Hematopoietic multipotent progenitor cell treated with erythropoietin and hydrocortisone succinate and interleukin-3 and kit ligand, for 4 days (in vitro differentiated cells): ENCODE results near the gene ERC2.
"Not testable (repeated sequence)": the region's sequence is repeated elsewhere in the genome, so short reads cannot be mapped to it uniquely, and the experiment has no call there.

Experiments used
- DNase-seq: peaks from one replicate; pipeline ENCODE4 v3.0.0-alpha.2; 2015

The ERC2 gene

GRCh38 chr3:56054844-56055243, 413.4 kb downstream of the ERC2 start:
- DNase-seq, result no peak

DNA sequence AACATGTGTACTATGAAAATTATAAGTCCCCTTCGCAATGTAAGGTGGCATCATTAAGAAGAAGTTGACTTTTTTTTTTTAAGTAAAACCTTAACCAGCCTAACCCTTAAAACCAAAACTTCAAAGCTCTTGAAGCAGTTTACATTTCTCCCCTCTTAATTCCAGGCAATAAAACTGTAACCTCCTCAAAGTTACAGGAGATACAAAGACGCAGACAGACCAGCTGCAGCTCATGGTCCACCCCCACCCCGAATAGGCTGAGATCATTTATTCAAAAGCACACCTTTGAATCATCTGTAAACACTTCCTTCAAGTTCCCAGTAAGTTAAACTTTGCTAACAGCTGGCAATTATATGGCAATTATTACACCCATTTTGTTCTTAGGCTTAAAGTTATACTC, 414.5 kb downstream of the ERC2 start:
- DNase-seq, result no peak

DNA sequence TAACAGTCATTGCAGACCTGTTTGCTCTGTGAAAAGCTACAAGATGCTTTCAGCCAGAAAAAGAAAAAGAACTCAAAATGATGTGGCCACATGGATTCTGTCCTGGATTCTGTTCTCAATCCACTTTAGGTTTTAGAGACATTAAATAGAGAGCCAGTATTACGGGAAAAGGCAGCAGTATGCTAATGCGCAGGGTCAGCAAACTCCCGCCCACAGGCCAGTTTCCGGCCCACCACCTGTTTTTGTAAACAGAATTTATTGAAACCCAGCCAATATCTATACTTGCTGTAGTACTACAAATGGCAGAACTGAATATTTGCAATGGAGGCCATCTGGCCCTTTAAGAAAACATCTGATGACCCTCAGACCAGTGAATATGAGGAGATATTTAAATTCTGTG, 416.1 kb downstream of the ERC2 start:
- DNase-seq, result no peak

DNA sequence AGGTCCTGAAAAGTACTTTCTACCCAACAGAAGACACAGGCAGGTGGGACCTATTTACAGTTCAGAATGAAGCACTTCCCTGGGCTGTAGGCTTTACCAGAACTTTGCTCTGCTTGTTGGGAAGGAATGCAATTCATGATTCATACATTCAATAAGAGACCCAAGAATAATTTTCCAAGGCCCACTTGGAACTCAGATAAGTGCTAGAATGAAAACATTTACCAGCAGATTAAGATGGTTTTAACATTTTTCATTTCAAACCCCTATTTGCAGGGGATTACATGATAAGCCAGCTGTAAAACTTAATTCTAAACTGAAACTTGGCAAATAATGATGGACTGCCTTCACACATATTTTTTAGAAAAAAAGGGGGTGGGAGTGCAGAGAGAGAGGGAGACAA, 417.2 kb downstream of the ERC2 start:
- no peak for DNase-seq

DNA sequence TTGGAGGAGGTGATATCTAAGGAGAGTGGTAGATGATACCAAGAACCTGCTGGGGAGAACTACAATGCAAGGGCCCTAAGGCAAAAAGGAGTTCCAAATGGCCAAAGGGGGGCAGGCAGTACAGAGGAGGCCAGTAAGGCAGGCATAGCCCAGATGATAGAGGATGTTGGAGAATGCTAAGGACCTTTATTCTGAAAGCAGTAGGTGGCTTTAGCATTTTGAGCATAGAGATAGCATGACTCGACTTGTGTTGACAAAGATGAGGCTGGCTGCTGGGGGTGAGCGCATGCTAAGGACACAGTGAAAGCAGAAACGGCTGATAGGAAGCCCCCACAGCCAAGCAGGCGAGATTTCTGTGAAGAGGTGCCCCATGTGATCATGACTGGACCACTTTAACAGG, 419.3 kb downstream of the ERC2 start:
- DNase-seq, result no peak

- no peak for DNase-seq
These were observed 419.9 kb downstream of the ERC2 start for GRCh38 chr3:56048331-56048730.

DNA sequence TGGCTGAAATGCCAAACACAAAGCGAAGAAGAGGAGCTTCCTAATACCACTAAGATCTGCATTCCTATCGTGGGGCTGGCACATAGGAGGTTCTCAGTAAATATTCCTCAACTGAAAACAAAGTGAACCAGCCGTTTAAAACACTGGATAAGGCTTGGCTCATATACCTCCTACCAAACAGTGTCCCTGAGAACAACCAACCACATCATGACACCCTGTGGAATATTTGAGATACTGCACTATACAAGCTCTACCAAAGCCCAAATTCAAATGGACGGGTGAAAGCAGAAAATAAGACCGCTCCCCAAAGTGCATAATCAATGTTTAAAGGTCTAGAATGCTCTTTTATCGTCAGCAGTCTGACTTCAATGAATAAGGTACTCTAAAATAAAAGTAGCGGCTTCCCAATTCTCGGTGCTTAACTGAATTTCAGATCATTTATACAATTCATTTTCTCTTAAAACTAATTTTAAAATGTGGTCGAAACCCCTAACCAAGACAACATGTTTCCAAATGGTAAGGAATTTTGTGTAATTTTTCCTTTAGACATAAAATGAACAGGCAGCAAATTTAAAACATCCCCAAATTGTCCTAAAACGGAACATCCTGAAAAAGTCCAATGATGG, 425.8 kb downstream of the ERC2 start:
- peak; percentile 12 for DNase-seq

- DNase-seq, result no peak
These were observed 442.9 kb downstream of the ERC2 start for GRCh38 chr3:56025326-56025725.

DNA sequence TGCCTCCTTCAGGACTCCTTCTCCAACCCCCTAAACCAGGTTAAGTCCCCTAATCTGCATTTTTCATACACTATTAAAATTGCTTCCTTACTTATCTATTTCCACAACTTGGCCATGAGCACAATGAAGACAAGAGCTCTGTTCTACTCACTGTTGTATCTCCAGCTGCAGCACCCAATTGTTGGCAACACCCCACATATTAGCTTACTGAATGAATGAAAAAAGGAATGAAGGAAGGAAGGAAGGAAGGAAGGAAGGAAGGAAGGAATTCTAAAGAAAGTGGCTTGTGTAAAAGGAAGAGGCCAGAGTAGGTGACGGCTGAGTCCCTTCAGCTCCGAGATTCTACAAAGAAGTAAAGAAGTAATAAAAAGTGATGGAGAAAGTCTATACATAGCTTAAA, 444.7 kb downstream of the ERC2 start:
- no peak for DNase-seq

- DNase-seq, result no peak
These were observed 445.6 kb downstream of the ERC2 start for GRCh38 chr3:56022619-56023018.

DNA sequence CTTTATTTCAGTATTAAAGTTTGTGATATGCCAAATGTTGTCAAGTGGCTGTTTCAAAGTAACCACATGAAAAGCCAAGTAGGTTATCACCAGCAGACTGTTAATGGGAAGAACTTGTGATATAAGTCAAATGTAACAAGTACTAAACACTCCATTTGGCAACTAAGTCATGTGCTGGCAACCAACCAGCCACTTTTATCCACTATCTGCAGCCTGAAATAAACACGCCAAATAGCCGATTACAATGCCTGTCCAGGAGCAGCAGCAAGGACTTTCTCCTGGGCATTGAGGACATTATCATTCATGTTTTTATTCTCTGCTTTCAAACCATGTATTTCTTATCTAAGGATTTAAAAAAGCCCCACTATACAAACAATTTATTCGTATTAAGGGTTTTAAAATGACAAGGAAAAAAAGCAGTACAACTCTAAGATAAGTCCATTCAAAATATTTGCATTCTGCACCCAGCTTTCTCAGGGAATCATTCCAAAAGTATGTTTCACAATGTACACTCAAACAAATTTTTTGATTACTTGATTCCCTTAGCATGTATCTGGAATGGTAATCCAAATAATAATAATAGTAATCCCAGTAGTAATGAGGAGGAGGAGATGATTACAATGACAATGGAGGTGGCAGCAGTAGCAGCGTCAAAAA, 448.6 kb downstream of the ERC2 start:
- no peak for DNase-seq

DNA sequence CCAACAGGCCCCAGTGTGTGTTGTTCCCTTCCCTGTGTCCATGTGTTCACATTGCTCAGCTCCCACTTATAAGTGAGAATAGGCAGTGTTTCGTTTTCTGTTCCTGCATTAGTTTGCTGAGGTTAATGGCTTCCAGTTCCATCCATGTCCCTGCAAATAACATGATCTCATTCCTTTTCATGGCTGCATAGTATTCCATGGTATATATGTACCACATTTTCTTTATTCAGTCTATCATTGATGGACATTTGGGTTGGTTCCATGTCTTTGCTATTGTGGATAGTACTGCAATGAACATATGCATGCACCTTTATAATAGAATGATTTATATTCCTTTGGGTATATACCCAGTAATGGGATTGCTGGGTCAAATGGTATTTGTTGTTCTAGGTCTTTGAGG, 452.9 kb downstream of the ERC2 start:
- not testable (repeated sequence) for DNase-seq

DNA sequence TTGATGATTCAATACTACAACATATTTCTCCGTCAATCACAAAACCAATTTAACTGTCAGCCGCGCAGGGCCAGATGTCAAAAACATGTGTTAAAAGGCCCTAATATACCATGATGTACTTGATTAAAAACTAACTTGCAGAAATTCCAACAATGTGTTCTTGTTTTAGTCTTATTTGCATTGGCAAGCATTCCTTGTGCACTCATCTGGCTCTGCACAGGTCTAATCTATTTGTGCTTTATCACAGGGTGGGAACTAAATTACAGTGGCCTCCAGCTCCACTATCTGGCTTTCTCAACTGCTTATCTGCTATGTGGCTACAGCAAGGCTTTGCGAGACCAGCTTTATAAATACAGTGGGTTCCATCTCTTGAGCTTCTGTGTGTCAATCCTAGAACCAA, 455.5 kb downstream of the ERC2 start:
- no peak for DNase-seq

DNA sequence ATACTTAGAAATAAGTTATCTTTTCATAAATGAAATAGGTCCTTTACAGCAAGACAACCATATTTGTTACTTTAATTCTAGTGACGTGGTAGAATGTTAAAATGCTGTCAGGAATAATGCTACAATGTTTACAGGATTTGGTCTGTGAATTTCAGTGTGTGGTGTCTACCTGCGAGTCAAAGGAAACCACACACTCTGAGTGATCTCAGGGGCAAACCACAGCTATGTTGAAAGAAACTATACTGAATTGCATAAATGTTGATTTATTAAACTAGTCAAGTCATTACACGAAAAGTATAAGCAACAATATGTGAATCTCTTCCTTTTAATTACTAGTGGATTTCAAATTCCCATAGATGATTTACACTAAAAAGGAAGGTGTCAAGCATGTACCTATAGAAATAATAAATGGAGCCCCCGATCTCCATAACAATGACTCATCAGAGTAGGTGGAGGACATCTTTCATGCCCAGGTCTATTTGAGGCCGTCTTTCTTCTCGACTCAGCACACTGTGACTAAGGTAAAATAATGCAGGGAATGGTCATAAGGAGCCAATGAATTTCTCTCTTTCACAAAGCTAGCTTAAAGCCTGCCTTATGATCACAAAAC, 463.0 kb downstream of the ERC2 start:
- DNase-seq, result no peak

DNA sequence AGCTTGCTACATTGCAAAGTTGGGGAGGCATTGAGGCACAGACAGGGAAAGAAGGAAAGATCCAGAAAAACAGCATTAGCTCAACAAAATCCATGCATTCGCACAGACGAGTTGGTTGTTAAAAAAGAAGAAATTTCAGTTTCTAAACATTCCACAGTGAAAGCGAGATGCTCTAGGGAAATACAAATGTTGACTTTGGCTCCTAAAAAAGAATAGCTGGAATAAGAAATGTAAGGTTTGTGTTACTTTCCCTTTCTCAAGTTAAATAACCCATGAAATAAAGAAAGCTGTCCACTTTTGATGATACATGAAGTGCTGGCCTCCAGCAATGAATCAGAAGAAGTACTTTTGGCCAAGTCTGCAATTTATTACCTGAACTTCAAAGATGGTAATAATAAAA, 465.1 kb downstream of the ERC2 start:
- no peak for DNase-seq

DNA sequence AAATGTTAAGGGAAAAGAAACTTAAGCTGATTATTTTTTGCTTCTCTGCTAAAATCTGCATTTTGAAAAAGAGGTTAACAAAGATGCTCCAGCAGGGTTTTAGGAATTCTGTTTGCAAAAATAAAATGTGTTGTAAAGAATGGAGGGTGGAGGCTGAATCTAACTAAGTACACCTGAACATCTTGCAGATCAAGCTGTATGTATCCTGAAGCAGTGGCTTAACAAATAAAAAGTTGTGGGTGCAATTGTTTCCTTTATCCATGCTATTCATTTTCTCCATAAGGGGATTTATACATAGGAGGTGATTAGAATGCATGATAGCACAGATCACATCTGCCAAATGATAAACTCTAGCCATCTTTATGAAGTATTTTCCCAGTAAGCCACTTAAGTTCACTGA, 466.3 kb downstream of the ERC2 start:
- no peak for DNase-seq

DNA sequence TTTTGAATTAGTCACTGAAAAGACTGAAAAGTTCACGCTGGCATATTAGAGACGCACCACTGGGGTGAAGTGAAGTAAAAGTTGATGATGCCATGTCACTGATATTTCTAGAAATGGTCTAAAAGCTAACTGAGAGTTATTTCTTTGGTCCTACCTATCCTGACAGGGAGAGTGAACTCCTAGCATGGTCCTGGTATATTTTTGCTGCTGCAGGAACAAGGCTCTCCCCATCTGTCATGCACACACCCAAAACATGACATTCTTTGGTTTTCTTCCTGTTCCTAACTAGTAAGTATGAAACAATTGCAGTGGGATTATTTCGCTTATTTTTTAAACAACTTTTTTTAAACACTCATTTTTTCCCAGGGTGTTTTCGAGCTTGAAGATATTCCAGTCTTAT, 466.7 kb downstream of the ERC2 start:
- no peak for DNase-seq

DNA sequence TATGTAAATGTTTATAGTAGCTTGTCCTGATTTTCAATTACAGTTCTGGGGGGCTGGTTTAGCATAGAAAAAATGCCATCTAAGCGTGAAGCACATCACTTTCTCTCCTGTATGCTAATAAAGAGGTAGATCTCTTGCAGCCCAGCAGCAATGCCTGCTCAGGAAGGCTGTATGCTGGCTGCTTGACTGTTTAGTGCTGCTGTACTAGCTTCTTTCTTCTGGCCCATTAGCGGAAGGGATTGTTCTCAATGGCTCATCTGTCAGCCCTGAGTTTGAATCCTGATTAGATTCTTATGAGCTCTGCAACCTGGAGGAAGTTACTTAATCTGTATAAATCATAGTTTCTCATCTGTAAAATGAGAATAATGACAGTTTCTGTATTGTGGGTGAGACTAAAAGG, 478.9 kb downstream of the ERC2 start:
- DNase-seq, result no peak

DNA sequence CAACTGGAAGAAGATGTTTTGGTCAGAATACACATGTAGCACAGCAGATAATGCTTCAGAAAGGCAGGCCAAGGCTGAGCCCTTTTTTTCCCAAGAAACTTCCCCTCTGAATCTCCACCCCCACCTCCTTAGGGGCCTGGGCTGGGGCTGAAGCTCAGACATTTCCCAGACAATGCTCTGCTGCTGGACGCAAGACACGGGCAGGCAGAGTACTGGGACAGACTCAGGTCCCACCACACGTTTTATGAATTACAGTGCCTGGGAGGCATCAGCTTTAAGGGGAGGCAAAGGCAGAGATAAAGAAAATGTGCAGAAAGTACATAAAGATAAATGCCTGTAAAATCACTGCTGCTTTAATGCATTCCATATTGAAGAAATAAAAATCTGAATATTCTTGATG, 479.4 kb downstream of the ERC2 start:
- DNase-seq, result no peak

- DNase-seq, result no peak
These were observed 483.6 kb downstream of the ERC2 start for GRCh38 chr3:55984626-55985025.

DNA sequence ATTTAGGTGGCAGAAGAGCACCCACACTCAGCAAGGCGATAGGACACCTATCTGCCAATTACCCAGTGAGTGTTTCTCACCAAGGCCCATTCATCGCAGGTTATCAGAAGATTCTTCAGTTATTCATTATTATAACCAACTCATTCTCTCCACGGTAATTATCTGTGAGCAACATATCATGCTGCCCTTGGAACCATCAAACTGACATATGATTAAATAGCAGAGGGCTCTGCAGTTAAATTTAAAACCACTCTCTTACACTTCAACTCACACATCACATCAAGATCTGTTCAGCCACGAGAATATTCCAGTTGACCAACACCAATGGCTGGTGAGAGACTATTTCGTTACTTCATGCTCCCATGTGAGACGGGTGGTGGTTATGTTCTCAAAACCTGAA, 489.3 kb downstream of the ERC2 start:
- no peak for DNase-seq

DNA sequence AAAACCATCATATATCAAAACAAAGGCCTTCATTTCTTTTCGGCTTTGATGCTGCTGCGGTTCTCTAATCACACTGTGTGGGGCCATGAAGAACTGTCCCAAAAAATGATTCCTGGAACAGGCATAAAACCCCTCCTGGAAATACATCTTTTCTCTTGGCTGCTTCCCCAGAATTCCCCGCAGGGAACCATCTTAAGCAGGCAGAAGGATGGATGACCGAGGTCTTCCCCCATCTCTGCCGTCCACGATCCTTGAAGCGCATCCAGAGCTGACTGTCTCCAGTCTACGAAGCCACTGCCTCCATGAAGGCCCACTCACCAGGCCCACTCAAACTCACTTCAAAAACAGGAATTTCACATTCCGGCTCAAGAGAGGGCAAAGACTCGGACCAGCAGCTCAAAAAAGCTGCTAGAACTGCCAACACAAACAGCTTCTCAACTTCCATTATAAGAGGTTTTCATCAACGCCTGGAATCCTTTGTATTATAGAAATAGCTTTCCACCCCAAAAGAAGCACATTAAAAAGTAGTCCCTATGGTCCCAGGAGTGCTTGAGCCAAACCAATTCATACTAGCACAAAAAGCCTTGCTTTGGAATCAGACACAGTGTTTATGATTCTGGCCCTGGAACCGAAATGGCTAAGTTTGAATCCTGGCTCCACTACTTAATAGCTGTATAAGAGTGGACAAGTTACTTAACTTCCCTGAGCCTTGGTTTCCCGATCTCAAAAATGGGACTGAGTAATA, 493.7 kb downstream of the ERC2 start:
- DNase-seq, result no peak

DNA sequence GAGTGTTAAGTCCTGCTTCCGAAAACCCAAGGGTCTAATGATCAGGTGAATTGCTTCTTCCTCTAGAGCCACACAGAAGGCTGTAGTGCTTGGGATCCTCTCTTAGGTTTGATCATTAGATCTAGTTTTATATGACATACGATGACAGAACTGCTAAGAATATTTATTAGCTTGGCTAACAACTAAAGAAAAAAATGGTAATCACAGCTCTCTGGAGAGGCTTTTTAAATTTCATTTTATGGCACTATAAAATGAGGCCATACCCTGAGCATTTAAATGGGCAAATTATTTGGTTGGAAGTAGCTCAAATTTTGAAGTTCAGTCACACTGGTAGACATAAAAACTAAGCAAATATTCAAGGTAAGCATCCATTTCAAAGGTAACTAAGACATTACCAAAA, 498.6 kb downstream of the ERC2 start:
- DNase-seq, result no peak

DNA sequence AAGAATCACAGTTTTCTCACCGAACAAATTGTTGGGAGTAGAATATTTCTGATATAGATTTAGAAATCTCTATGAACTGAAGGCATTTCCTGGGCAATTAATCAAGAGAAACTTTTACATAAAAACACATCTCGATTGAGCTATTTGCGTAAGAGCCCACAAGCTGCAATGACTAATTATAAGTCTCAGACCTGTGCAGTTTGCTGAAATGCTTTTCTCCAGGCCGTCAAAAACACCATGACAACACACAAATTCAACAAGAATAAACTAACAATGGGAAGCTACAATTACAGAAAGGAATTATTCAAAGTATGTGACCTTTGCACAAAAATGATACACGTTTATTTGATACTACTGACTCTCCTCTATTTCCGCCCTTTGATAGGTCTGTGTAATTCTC, 499.9 kb downstream of the ERC2 start:
- DNase-seq, result no peak
